GM12872 (cell line): ENCODE results near the gene RERG.

ENCODE experiments used
- CTCF ChIP-seq: IDR thresholded peaks from 3 replicates; pipeline ENCODE4 v1.5.1; 2011; ENCODE audit warnings: low read depth, mild to moderate bottlenecking, low read length, moderate library complexity; ENCODE audit not compliant: insufficient read depth

The RERG gene

GRCh38 chr12:15092826-15093225 is 128.4 kb downstream of the RERG start:
- TF ChIP-seq CTCF = no peak

GRCh38 chr12:15090441-15090840 is 130.8 kb downstream of the RERG start:
- no peak for TF ChIP-seq CTCF

GRCh38 chr12:15088105-15088504 is 133.1 kb downstream of the RERG start:
- no peak for TF ChIP-seq CTCF

GRCh38 chr12:15074351-15074750 is 146.9 kb downstream of the RERG start:
- TF ChIP-seq CTCF = no peak

- TF ChIP-seq CTCF = no peak
Observed at GRCh38 chr12:15059123-15059522, 162.1 kb downstream of the RERG start.
